GM20000 (cell line): ENCODE measurements around the gene CTAGE15.
"Not testable (repeated sequence)": the region's sequence is repeated elsewhere in the genome, so short reads cannot be mapped to it uniquely, and the experiment has no call there.

ENCODE experiments used
- DNase-seq: peaks from one replicate; pipeline ENCODE4 v3.0.0; 2012; ENCODE audit warnings: low spot score

CTAGE15 gene, protein sequence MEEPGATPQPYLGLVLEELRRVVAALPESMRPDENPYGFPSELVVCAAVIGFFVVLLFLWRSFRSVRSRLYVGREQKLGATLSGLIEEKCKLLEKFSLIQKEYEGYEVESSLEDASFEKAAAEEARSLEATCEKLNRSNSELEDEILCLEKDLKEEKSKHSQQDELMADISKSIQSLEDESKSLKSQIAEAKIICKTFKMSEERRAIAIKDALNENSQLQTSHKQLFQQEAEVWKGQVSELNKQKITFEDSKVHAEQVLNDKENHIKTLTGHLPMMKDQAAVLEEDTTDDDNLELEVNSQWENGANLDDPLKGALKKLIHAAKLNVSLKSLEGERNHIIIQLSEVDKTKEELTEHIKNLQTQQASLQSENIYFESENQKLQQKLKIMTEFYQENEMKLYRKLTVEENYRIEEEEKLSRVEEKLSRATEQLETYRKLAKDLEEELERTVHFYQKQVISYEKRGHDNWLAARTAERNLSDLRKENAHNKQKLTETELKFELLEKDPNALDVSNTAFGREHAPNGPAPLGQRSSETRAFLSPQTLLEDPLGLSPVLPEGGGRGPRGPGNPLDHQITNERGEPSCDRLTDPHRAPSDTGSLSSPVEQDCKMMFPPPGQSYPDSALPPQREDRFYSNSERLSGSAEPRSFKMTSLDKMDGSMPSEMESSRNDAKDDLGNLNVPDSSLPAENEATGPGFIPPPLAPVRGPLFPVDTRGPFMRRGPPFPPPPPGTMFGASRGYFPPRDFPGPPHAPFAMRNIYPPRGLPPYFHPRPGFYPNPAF

GRCh38 chr7:143571501-143571900 lies at the start of gene CTAGE15:
TSS of gene CTAGE15 (plus strand) at chr7:143571801. CDS start at chr7:143571818, 17 bp downstream.
- DNase-seq = not testable (repeated sequence)

DNA sequence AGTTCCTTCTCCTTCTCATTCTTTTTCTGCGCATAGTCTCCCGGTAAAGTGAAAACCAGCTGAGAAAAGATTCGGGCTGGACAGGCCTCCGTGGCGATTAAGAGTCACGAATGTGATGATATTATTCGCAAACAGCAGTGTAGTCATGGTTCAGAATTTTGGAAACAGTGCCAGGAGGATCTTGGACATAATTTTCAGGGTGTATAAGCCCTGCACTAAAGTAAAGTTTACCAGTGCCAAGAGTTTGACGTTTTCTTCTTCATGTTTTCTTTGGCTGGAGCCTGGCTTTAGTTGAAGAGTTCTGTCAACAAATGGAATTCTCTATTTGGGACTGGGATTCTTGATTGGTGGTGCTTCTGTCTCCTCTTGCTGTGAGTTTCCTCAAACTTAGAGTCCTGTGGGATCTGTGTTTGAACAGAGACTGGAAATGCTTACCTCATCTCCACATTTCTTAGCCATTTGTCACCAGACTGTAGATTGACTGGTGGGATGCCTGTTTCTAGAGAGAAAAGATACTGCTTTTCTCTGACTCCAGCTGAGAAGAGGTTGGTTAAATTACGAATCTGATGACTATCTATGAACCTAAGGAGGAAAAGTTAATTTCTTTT lies 49.2 kb upstream of the CTAGE15 start:
- not testable (repeated sequence) for DNase-seq

GRCh38 chr7:143531169-143531926 lies 40.3 kb upstream of the CTAGE15 start:
- not testable (repeated sequence) for DNase-seq

DNA sequence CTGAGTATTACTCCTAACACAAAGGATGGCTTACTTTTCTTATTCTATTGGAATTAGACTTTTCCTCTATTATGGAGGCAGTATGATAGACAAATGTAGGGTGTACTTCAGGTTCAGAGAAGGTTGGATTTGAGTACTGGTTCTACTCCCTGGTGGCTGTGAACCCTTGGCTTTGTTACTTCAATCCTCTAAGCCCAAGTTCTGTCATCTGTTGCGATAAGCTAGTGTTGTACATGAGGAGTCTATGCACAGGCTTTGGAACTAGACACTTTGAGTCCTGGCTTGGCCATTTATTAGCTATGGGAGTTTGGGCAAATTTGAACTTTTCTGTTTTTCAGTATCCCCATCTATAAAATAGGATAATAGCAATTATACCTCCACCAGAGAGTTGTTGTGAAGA lies 39.7 kb upstream of the CTAGE15 start:
- not testable (repeated sequence) for DNase-seq

GRCh38 chr7:143533213-143533839 lies 38.3 kb upstream of the CTAGE15 start:
- not testable (repeated sequence) for DNase-seq

- not testable (repeated sequence) for DNase-seq
Measured at GRCh38 chr7:143536443-143536842, 35.2 kb upstream of the CTAGE15 start.

GRCh38 chr7:143543288-143544038 lies 28.1 kb upstream of the CTAGE15 start:
- not testable (repeated sequence) for DNase-seq

GRCh38 chr7:143555968-143556367 lies 15.6 kb upstream of the CTAGE15 start:
- not testable (repeated sequence) for DNase-seq

DNA sequence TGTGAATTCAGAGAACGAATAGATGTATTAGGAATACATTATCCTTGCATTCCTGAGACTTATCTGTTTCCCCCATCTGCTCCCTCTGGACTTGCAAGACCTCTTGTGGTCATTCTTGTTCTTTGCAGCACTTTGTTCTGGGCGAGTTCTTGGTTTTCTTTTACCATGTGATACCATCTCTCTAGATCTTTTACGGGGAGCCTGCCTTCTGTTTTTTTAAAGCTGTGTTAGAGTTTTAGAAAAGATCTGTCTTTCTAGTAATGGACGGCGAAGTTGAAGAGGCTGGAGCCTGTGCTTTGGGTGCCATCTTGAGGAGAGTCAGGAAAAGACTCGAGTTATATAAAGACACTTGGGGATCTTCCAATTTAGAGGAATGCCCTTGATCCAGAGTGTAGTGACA lies 8.3 kb upstream of the CTAGE15 start:
- not testable (repeated sequence) for DNase-seq

DNA sequence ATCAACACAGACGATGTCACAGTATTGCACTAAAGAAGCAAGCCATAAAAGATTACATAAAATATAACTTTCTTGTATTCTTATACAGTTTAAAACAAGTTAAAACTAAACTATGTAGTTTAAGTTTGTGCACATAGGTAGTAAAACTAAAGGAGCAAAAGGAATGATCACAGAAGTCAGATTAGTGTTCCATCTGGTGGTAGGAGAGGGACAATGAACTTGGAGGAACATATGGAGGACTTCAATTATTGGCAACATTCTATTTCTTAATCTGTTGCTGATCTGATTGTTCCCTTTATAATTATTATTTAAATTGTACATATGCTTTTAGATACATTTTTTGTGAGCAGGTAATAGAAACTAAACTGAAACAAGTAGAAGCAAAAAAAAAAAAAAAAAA lies 5.6 kb upstream of the CTAGE15 start:
- not testable (repeated sequence) for DNase-seq

DNA sequence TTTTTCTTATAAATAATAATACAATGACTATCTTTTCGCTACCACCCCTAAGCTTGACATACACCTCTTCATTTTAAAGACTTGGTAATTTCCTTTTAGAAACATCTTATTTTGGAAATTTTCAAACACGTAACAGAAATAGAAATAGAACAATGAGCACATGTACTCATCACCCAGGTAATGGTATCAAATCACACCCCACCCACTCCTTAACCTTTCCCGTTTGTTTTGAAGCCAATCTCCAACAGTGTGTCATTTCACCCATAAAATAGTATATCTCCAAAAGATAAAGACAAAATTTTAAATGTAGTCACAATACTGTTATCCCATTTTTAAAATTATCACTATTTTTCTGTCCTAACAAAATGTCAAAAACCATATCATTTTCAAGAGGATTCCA lies 16.6 kb downstream of the CTAGE15 start:
- DNase-seq = not testable (repeated sequence)

DNA sequence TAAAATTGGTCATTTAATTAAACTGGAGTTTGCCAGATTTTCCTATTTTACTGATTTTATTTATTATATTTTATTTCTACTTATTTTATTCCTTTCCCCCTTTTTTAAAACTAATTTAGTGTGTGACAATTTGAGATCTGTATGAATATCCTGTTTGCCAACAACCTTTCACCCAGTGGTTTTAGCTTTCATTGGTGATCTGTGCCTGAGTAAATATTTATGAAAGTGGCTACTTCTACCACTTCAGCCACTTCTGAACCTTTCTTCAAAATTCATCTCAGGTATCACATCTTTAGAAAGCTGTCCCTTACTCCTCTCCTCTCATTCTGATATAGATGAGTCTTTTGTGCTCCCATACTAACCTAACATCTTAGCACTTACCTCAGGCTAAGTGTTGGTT lies 18.3 kb downstream of the CTAGE15 start:
- not testable (repeated sequence) for DNase-seq

DNA sequence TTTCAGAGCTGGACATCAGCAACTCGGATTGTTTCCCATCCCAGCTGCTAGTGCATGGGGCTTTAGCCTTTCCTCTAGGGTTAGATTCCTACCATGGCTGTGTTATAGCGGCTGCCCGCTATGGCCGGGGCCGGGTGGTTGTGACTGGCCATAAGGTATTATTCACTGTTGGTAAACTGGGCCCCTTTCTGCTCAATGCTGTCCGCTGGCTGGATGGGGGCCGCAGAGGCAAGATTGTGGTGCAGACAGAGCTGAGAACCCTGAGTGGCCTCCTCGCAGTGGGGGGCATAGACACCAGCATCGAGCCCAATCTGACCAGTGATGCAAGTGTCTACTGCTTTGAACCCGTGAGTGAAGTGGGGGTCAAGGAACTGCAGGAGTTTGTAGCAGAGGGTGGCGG lies 26.5 kb downstream of the CTAGE15 start:
- DNase-seq = not testable (repeated sequence)

DNA sequence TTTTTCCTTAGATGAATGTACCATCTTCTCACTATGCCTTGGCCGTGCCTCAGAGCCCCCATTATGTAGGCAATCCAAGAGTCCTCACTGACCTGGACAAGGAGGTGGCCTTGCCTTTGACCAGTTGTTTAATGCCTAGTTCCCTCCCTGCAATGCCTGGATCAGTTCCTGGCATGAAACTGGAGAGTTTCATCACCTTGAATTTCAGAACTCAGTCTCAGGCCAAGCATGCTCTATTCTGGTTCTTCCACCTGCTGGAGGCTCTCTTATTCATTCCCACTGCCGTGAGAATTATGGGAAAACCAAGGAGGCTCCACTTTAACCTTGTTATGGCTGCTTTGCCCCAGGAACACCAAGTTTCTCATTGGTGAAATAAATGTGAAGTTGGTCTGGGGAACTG lies 31.9 kb downstream of the CTAGE15 start:
- DNase-seq = not testable (repeated sequence)

- DNase-seq = not testable (repeated sequence)
Measured at GRCh38 chr7:143606088-143606487, 34.5 kb downstream of the CTAGE15 start.

GRCh38 chr7:143615545-143615944 lies 43.9 kb downstream of the CTAGE15 start:
- DNase-seq = not testable (repeated sequence)

- not testable (repeated sequence) for DNase-seq
Measured at GRCh38 chr7:143617204-143617603, 45.6 kb downstream of the CTAGE15 start.

DNA sequence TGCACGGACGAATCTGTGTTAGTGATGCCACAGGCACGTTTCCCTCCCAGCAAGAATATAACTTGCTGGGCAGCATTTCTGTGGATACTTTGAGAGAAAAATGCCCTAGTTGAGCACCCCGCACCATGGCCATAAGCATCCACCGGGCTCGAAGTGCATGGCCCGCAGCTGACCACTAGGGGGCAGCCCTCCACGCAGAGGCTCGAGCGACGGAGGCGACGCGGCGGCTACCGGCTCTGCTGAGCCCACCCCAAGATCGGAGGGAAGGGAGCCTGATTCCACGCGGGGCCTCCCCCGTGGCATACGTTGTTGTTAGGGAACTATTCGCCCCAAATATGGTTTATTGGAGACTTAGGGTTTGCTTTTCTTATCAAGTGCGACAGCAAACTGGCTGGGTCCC lies 48.5 kb downstream of the CTAGE15 start:
- not testable (repeated sequence) for DNase-seq

DNA sequence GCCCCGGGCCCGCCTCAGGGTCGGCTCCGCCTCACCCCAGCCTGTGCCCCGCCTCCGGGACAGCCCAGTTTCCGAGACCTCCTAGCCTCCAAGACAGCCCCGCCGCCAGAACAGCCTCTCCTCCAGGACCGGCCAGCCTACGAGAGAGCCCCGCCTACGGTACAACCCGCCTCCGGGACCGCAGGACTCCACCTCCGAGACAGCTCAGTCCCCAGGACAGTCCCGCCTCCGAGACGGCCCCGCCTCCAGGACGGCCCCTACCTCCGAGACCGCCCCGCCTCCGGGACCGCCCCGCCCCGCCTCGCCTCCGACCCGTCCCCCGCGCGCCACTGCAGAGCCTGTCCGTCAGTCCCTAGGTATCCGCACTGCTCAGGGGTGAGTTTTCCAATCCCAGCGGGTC lies 49.0 kb downstream of the CTAGE15 start, which contains the start of gene TCAF2:
TCAF2 (plus strand) TSS at position 329 of the 400 bp plus-strand sequence.
- DNase-seq = not testable (repeated sequence)

- DNase-seq = not testable (repeated sequence)
Measured at GRCh38 chr7:143621175-143621574, 49.6 kb downstream of the CTAGE15 start.
